ENCODE data around the gene NID2.

NID2 gene

DNA sequence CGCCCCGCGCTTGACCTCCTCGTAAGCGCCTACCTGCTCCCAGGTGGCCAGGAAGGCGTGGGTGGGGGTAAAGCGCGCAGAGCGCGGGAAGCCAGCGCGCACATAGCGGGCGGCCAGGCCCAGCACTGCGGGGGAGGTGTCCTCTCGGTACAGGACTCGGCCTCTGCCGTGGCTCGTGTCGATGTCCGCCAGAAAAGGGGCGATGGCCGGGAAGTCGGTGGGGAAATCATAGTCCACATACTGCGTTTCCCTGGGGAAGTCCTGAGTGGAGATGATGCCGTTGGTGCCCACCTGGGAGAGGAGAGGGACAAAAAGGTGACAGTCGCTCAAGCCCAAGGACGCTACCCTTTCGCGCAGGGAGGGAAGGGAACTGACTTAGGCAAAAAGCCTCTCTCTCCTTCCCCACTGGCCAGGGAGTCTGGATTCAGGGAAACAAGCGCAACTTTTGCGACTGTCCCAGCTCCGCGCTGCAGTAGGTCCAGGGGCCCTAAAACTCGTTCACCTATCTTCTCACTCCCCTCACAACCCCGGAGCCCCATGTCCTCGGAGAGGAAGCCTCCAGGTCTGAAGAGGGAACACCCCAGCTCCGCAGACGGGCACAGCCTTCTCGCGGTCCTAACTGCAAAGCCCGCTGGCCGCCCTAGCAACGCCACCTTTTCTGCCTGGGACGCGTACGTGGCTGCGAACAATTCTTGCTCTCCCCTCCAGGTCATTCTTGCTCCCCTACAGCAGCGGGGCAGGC lies 815 bp downstream of the NID2 start:
- H2BK120ac ChIP-seq (ENCODE audit: low read depth, low read length): no peak overlapping the region
- H3K9ac ChIP-seq (ENCODE audit: low read depth, low read length, poor library complexity): peak overlapping the region; percentile 82
- H2AK5ac ChIP-seq (ENCODE audit: low read depth, low read length): no peak overlapping the region
- DNase-seq (ENCODE audit: low spot score): peak; percentile 43
- no peak overlapping the region for H4K8ac ChIP-seq (ENCODE audit: low read depth, low read length)
- H3K4me2 ChIP-seq (ENCODE audit: insufficient read depth, low read length, poor library complexity, severe bottlenecking): peak overlapping the region; percentile 94
- H2BK12ac ChIP-seq (ENCODE audit: low read length): no peak overlapping the region
- peak overlapping the region; percentile 72 to 94 for H3K4me3 ChIP-seq (ENCODE audit: low read length in 2 of 2)
- peak overlapping the region; percentile 17 for H3K23ac ChIP-seq (ENCODE audit: low read depth, low read length, poor library complexity)
- H3K4me1 ChIP-seq (ENCODE audit: control insufficient read depth in 2 of 2, insufficient read depth in 1 of 2, low read depth in 1 of 2, low read length in 2 of 2): peaks cover 7 to 13% of the 10 kb centered on the region in 2 donors
- H3K27me3 ChIP-seq (ENCODE audit: control insufficient read depth in 3 of 3, insufficient read depth in 3 of 3, low read depth in 1 of 3, low read length in 3 of 3): peaks cover 4 to 19% (median 14%) of the 10 kb centered on the region in 3 experiments
- H3K4ac ChIP-seq (ENCODE audit: low read length): no peak overlapping the region
- no peaks in the 10 kb centered on the region for H3K79me1 ChIP-seq (ENCODE audit: low read depth, low read length)
- peak overlapping the region; percentile 49 for H3K14ac ChIP-seq (ENCODE audit: low read length)
- H3K9me3 ChIP-seq (replicated peaks in 1 of 2; ENCODE audit: control insufficient read depth in 2 of 2, insufficient read depth in 1 of 2, low read depth in 1 of 2, low read length in 2 of 2): no peaks in the 10 kb centered on the region
- WGBS, 2 donors (ENCODE audit: extremely low coverage in 2 of 2, insufficient read length in 2 of 2, insufficient replicate concordance in 1 of 2): no CpG with 5 or more reads among the region's 49 CpGs
- H3K36me3 ChIP-seq (replicated peaks in 1 of 2; ENCODE audit: control insufficient read depth in 2 of 2, insufficient read depth in 2 of 2, low read length in 2 of 2): no peaks in the 10 kb centered on the region
- H2BK5ac ChIP-seq (ENCODE audit: low read length): peak overlapping the region; percentile 4
- no peak overlapping the region for H3K27ac ChIP-seq (replicated peaks; ENCODE audit: low read length)
- H4K91ac ChIP-seq (ENCODE audit: low read depth, low read length, poor library complexity): no peak overlapping the region
- H2AFZ ChIP-seq (ENCODE audit: low read length): peak overlapping the region; percentile 99
- H3K18ac ChIP-seq (ENCODE audit: low read length): peak overlapping the region; percentile 87
- no peak overlapping the region for H2BK15ac ChIP-seq (ENCODE audit: low read length)

DNA sequence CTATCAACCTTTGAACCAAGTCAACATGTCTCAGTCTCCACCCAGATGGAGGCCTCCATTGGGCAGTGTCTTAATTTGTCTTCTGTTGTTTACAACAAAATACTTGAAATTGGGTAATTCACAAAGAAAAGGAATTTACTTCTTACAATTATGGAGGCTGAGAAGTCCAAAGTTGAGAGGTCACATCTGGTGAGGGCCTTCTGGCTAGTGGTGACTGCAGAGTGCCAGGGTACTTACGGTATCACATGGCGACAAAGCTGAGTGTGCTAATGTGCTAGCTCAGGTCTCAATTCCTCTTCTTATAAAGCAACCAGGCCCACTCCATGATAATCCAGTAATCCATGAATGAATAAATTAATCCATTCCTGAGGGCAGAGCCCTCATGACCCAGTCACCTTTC lies 4.7 kb downstream of the NID2 start:
- H2BK120ac ChIP-seq (ENCODE audit: low read depth, low read length): no peak overlapping the region
- no peak overlapping the region for H4K91ac ChIP-seq (ENCODE audit: low read depth, low read length, poor library complexity)
- no peak overlapping the region for H2AK5ac ChIP-seq (ENCODE audit: low read depth, low read length)
- no peaks in the 10 kb centered on the region for H3K79me1 ChIP-seq (ENCODE audit: low read depth, low read length)
- no peak overlapping the region for H4K8ac ChIP-seq (ENCODE audit: low read depth, low read length)
- no peaks in the 10 kb centered on the region for H3K9me3 ChIP-seq (replicated peaks in 1 of 2; ENCODE audit: control insufficient read depth in 2 of 2, insufficient read depth in 1 of 2, low read depth in 1 of 2, low read length in 2 of 2)
- H3K18ac ChIP-seq (ENCODE audit: low read length): no peak overlapping the region
- no peak for DNase-seq (ENCODE audit: low spot score)
- H3K14ac ChIP-seq (ENCODE audit: low read length): no peak overlapping the region
- H2BK12ac ChIP-seq (ENCODE audit: low read length): no peak overlapping the region
- WGBS, 2 donors (ENCODE audit: extremely low coverage in 2 of 2, insufficient read length in 2 of 2, insufficient replicate concordance in 1 of 2): no CpG with 5 or more reads among the region's 2 CpGs
- peaks cover 0 to 9% of the 10 kb centered on the region in 2 donors for H3K36me3 ChIP-seq (replicated peaks in 1 of 2; ENCODE audit: control insufficient read depth in 2 of 2, insufficient read depth in 2 of 2, low read length in 2 of 2)
- H3K4ac ChIP-seq (ENCODE audit: low read length): no peak overlapping the region
- H3K4me1 ChIP-seq (ENCODE audit: control insufficient read depth in 2 of 2, insufficient read depth in 1 of 2, low read depth in 1 of 2, low read length in 2 of 2): peaks cover 5 to 7% of the 10 kb centered on the region in 2 donors
- no peak overlapping the region for H3K27ac ChIP-seq (replicated peaks; ENCODE audit: low read length)
- no peak overlapping the region for H3K23ac ChIP-seq (ENCODE audit: low read depth, low read length, poor library complexity)
- no peak overlapping the region for H2BK5ac ChIP-seq (ENCODE audit: low read length)
- H3K9ac ChIP-seq (ENCODE audit: low read depth, low read length, poor library complexity): no peak overlapping the region
- no peak overlapping the region for H2BK15ac ChIP-seq (ENCODE audit: low read length)
- no peak overlapping the region for H3K4me3 ChIP-seq (ENCODE audit: low read length in 2 of 2)
- peaks cover 0 to 12% (median 4%) of the 10 kb centered on the region in 3 experiments for H3K27me3 ChIP-seq (ENCODE audit: control insufficient read depth in 3 of 3, insufficient read depth in 3 of 3, low read depth in 1 of 3, low read length in 3 of 3)
- H3K4me2 ChIP-seq (ENCODE audit: insufficient read depth, low read length, poor library complexity, severe bottlenecking): no peak overlapping the region
- H2AFZ ChIP-seq (ENCODE audit: low read length): no peak overlapping the region

DNA sequence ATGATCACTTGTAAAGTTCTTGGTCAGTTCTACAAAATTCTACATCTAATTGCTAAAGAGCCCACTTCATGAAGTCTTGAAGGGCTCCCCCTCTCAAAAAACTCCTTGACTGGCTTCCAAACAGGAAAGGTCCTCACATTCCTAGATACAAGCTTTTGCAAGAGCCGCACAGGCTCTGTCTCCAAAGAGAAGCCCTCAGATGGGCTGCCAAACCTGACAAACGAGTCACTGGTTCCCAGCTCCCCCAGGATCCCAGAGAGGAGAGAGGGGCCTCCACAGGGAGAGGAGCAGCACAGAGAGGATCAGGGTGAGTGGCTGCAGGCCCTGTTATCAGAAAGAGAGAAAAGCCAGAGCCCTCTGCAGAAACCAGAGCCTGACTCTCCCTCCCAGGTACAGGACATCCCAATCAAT lies 5.8 kb downstream of the NID2 start:
- WGBS, 2 donors (ENCODE audit: extremely low coverage in 2 of 2, insufficient read length in 2 of 2, insufficient replicate concordance in 1 of 2): no CpG with 5 or more reads among the region's 2 CpGs
- H4K8ac ChIP-seq (ENCODE audit: low read depth, low read length): no peak overlapping the region
- peaks cover 5 to 7% of the 10 kb centered on the region in 2 donors for H3K4me1 ChIP-seq (ENCODE audit: control insufficient read depth in 2 of 2, insufficient read depth in 1 of 2, low read depth in 1 of 2, low read length in 2 of 2)
- H3K4ac ChIP-seq (ENCODE audit: low read length): no peak overlapping the region
- no peak overlapping the region for H2BK15ac ChIP-seq (ENCODE audit: low read length)
- DNase-seq (ENCODE audit: low spot score): no peak
- H3K27ac ChIP-seq (replicated peaks; ENCODE audit: low read length): no peak overlapping the region
- no peak overlapping the region for H3K18ac ChIP-seq (ENCODE audit: low read length)
- H2BK12ac ChIP-seq (ENCODE audit: low read length): no peak overlapping the region
- H3K79me1 ChIP-seq (ENCODE audit: low read depth, low read length): no peaks in the 10 kb centered on the region
- peaks cover 2 to 20% of the 10 kb centered on the region in 2 donors for H3K36me3 ChIP-seq (replicated peaks in 1 of 2; ENCODE audit: control insufficient read depth in 2 of 2, insufficient read depth in 2 of 2, low read length in 2 of 2)
- H2AFZ ChIP-seq (ENCODE audit: low read length): no peak overlapping the region
- no peak overlapping the region for H2BK120ac ChIP-seq (ENCODE audit: low read depth, low read length)
- no peak overlapping the region for H2AK5ac ChIP-seq (ENCODE audit: low read depth, low read length)
- H3K23ac ChIP-seq (ENCODE audit: low read depth, low read length, poor library complexity): no peak overlapping the region
- H3K14ac ChIP-seq (ENCODE audit: low read length): no peak overlapping the region
- no peak overlapping the region for H3K9ac ChIP-seq (ENCODE audit: low read depth, low read length, poor library complexity)
- no peak overlapping the region for H3K4me3 ChIP-seq (ENCODE audit: low read length in 2 of 2)
- H3K27me3 ChIP-seq (ENCODE audit: control insufficient read depth in 3 of 3, insufficient read depth in 3 of 3, low read depth in 1 of 3, low read length in 3 of 3): peaks cover 0 to 7% (median 4%) of the 10 kb centered on the region in 3 experiments
- H4K91ac ChIP-seq (ENCODE audit: low read depth, low read length, poor library complexity): no peak overlapping the region
- H2BK5ac ChIP-seq (ENCODE audit: low read length): no peak overlapping the region
- no peak overlapping the region for H3K4me2 ChIP-seq (ENCODE audit: insufficient read depth, low read length, poor library complexity, severe bottlenecking)
- H3K9me3 ChIP-seq (replicated peaks in 1 of 2; ENCODE audit: control insufficient read depth in 2 of 2, insufficient read depth in 1 of 2, low read depth in 1 of 2, low read length in 2 of 2): no peaks in the 10 kb centered on the region

DNA sequence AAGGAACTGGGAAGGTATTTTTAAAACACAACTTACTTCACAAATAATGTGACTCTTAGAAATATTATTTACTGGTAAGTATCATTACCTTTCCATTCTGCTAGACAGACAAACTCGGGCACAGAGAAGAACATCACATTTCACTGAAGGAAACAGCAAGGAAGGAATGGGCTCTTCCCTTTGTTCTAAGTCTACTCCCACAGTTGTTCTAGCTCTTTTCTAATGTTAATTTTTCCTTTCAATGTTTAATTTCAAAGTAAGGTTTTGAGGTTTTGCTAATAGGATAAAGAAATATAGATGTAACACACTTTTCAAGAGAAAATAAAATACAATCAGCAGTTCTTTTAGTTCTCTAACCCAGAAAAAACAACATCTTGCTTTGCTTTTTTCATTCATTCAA lies 7.0 kb downstream of the NID2 start:
- H2BK15ac ChIP-seq (ENCODE audit: low read length): no peak overlapping the region
- H2BK12ac ChIP-seq (ENCODE audit: low read length): no peak overlapping the region
- no peak overlapping the region for H3K4me2 ChIP-seq (ENCODE audit: insufficient read depth, low read length, poor library complexity, severe bottlenecking)
- H4K8ac ChIP-seq (ENCODE audit: low read depth, low read length): no peak overlapping the region
- H3K27me3 ChIP-seq (ENCODE audit: control insufficient read depth in 3 of 3, insufficient read depth in 3 of 3, low read depth in 1 of 3, low read length in 3 of 3): no peaks in the 10 kb centered on the region
- no peak overlapping the region for H2BK5ac ChIP-seq (ENCODE audit: low read length)
- no peak overlapping the region for H2BK120ac ChIP-seq (ENCODE audit: low read depth, low read length)
- H3K14ac ChIP-seq (ENCODE audit: low read length): no peak overlapping the region
- no peak overlapping the region for H4K91ac ChIP-seq (ENCODE audit: low read depth, low read length, poor library complexity)
- H3K4me3 ChIP-seq (ENCODE audit: low read length in 2 of 2): no peak overlapping the region
- no peak for DNase-seq (ENCODE audit: low spot score)
- no peaks in the 10 kb centered on the region for H3K79me1 ChIP-seq (ENCODE audit: low read depth, low read length)
- H3K36me3 ChIP-seq (replicated peaks in 1 of 2; ENCODE audit: control insufficient read depth in 2 of 2, insufficient read depth in 2 of 2, low read length in 2 of 2): peaks cover 2 to 20% of the 10 kb centered on the region in 2 donors
- no peaks in the 10 kb centered on the region for H3K9me3 ChIP-seq (replicated peaks in 1 of 2; ENCODE audit: control insufficient read depth in 2 of 2, insufficient read depth in 1 of 2, low read depth in 1 of 2, low read length in 2 of 2)
- H3K4ac ChIP-seq (ENCODE audit: low read length): no peak overlapping the region
- no peak overlapping the region for H3K18ac ChIP-seq (ENCODE audit: low read length)
- H2AFZ ChIP-seq (ENCODE audit: low read length): no peak overlapping the region
- H3K9ac ChIP-seq (ENCODE audit: low read depth, low read length, poor library complexity): no peak overlapping the region
- no CpG with 5 or more reads among the region's 1 CpG for WGBS, 2 donors (ENCODE audit: extremely low coverage in 2 of 2, insufficient read length in 2 of 2, insufficient replicate concordance in 1 of 2)
- H3K23ac ChIP-seq (ENCODE audit: low read depth, low read length, poor library complexity): no peak overlapping the region
- no peak overlapping the region for H2AK5ac ChIP-seq (ENCODE audit: low read depth, low read length)
- no peak overlapping the region for H3K27ac ChIP-seq (replicated peaks; ENCODE audit: low read length)
- H3K4me1 ChIP-seq (ENCODE audit: control insufficient read depth in 2 of 2, insufficient read depth in 1 of 2, low read depth in 1 of 2, low read length in 2 of 2): no peaks in the 10 kb centered on the region

All from neuronal stem cell (in vitro differentiated cells).